ENCODE measurements around the gene HIBADH. TPM values are rescaled to one million over a fixed set of nuclear protein-coding genes. Genes with fewer than 3 reads are reported as not detected.

Gene HIBADH
- total and polyA plus RNA-seq, 2 donors (not counting 3 experiments of a cell fraction or from before 2014, with no cell fraction given) = 22.6 to 30.5 TPM

GRCh38 chr7:27634671-27635493 is 27.8 kb downstream of the HIBADH start:
- FAIRE-seq = no peak
- POLR2A ChIA-PET = no interaction called here

More at GRCh38 chr7:27634671-27635493, 27.8 kb downstream of the HIBADH start:
- CTCF ChIA-PET = interaction anchor here (1.1 to 1.2 kb wide), 2 partner anchors 28 to 427 kb away, joined by 3 to 5 read pairs; no protein-coding TSS in a partner anchor
- Histone ChIP-seq H3K36me3 (ENCODE audit: control insufficient read depth in 2 of 2, extremely low read depth in 1 of 2, insufficient read depth in 2 of 2, low read length in 2 of 2) (no peaks in the 10 kb centered on the region), H3K27ac (ENCODE audit: insufficient read depth, low read depth, low read length) (no peak overlapping the region), H3K79me2 (ENCODE audit: control insufficient read depth, insufficient read depth, low read length) (no peaks in the 10 kb centered on the region), H3K27me3 (ENCODE audit: control insufficient read depth in 2 of 2, insufficient read depth in 2 of 2, low read length in 2 of 2) (no peaks in the 10 kb centered on the region), H4K20me1 (replicated peaks; ENCODE audit: control insufficient read depth, extremely low read depth, insufficient read depth, low read length) (no peaks in the 10 kb centered on the region), H3K9me3 (replicated peaks; ENCODE audit: control insufficient read depth, insufficient read depth, low read length) (no peaks in the 10 kb centered on the region), H3K4me3 (replicated peaks in 1 of 3; ENCODE audit: insufficient read depth in 1 of 3, low read depth in 1 of 3, low read length in 3 of 3) (no peak overlapping the region), H3K9ac (replicated peaks; ENCODE audit: extremely low read depth, insufficient read depth, low read length) (no peak overlapping the region), H2AFZ (ENCODE audit: low read depth, low read length) (no peak overlapping the region), H3K9me1 (replicated peaks; ENCODE audit: control insufficient read depth, extremely low read depth, insufficient read depth, low read length) (no peaks in the 10 kb centered on the region), H3K4me2 (ENCODE audit: insufficient read depth, low read length) (no peak overlapping the region), H3K4me1 (ENCODE audit: control insufficient read depth, extremely low read depth, insufficient read depth, low read length) (no peaks in the 10 kb centered on the region)
- TF ChIP-seq GATA2 (IDR thresholded peaks at IDR 0.05; ENCODE audit: insufficient read depth, insufficient read length, low read depth, low read length) (no peak), EZH2 (IDR thresholded peaks at IDR 0.05; ENCODE audit: borderline replicate concordance, low read depth, low read length, severe bottlenecking) (no peak), FOS (IDR thresholded peaks at IDR 0.05; ENCODE audit: borderline replicate concordance, insufficient read depth, low read length) (no peak), MYC (IDR thresholded peaks at IDR 0.05; ENCODE audit: low read depth, low read length) (no peak), CTCF (IDR thresholded peaks at IDR 0.05; ENCODE audit: extremely low read depth in 1 of 2, insufficient read depth in 1 of 2, low read depth in 1 of 2, low read length in 2 of 2) (no peak), POLR2AphosphoS5 (IDR thresholded peaks at IDR 0.05; ENCODE audit: insufficient read depth, low read depth, low read length) (no peak), POLR2A (IDR thresholded peaks at IDR 0.05; ENCODE audit: low read depth, low read length) (no peak), JUN (IDR thresholded peaks at IDR 0.05; ENCODE audit: borderline replicate concordance, insufficient read depth, insufficient read length, low read depth) (no peak)
- TF ChIP-seq, protein P1, sequence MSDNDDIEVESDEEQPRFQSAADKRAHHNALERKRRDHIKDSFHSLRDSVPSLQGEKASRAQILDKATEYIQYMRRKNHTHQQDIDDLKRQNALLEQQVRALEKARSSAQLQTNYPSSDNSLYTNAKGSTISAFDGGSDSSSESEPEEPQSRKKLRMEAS (IDR thresholded peaks at IDR 0.05; ENCODE audit: insufficient read depth, insufficient read length) = no peak
- DNase-seq (ENCODE audit: low read depth, low spot score) = no peak
- intact Hi-C loops (cut with micrococcal nuclease) = no loop called here
- BruUV-seq (replicated peaks) = no TSS peak
- dilution Hi-C loops (cut with MboI; ENCODE audit: extremely low pct_ligation_motif_present, low sequenced_read_pairs) = no loop called here

All from endothelial cell of umbilical vein (primary cell).